A549 treated with AZD9567 at 1 μM for 4 hours (cell line): Measurements from ENCODE around the gene RARS2. TPM values are rescaled to one million over a fixed set of nuclear protein-coding genes. Genes with fewer than 3 reads are reported as not detected.

Experiments used
- total RNA-seq: library from RNA; stranded (reverse); fragments of 200-300 nt; extraction: Qiagen RNA extraction; gene quantifications from 5 replicates; pipeline ENCODE4 v1.2.3, GENCODE V29; 2022; ENCODE audit not compliant: insufficient read depth

RARS2 gene
- total RNA-seq = 19.8 to 23.1 TPM (median 20.9 TPM) in 5 replicates

GRCh38 chr6:87589693-87590416, at the start of gene RARS2, which contains the start of gene ORC3:
TSS of gene RARS2 (minus strand) at chr6:87589987. CDS start at chr6:87589957, 30 bp downstream.
TSS of gene ORC3 (plus strand) at chr6:87590135. CDS start at chr6:87590169, 34 bp downstream.

GRCh38 chr6:87472525-87473418, 117.0 kb downstream of the RARS2 start, which contains the start of gene SLC35A1:
TSS of gene SLC35A1 (plus strand) at chr6:87472974. CDS start at chr6:87473004, 30 bp downstream.

Other genes starting within 250 kb of the RARS2 start
- gene C6orf163, start 245.2 kb downstream of the RARS2 start, total RNA-seq = 0.07 to 0.34 TPM (median 0.33 TPM) in 3 of 5 replicates, not detected in the others
- 0.50 to 0.60 TPM (median 0.52 TPM) in 4 of 5 replicates, not detected in the other for gene CFAP206, start 182.0 kb downstream of the RARS2 start, total RNA-seq
- gene SLC35A1, start 117.0 kb downstream of the RARS2 start, total RNA-seq = 7.3 to 10.0 TPM (median 9.1 TPM) in 5 replicates
- 16.1 to 18.0 TPM (median 16.9 TPM) in 5 replicates for gene ORC3, start 148 bp upstream of the RARS2 start, total RNA-seq
- 24.0 to 34.3 TPM (median 31.3 TPM) in 5 replicates for gene AKIRIN2, start 112.2 kb upstream of the RARS2 start, total RNA-seq